SH-SY5Y (cell line): ENCODE measurements around the gene NCKAP5.

Experiments
- GATA2 ChIP-seq: IDR thresholded peaks from 2 replicates; pipeline ENCODE4 v1.6.1; 2011; ENCODE audit warnings: mild to moderate bottlenecking, low read depth, low read length
- GATA3 ChIP-seq: IDR thresholded peaks from 2 replicates; pipeline ENCODE4 v1.6.1; 2011; ENCODE audit warnings: low read depth, mild to moderate bottlenecking, low read length, moderate library complexity

Gene NCKAP5

GRCh38 chr2:133345638-133346037 is 222.6 kb downstream of the NCKAP5 start:
- TF ChIP-seq GATA2 = no peak
- TF ChIP-seq GATA3 = no peak

GRCh38 chr2:133344849-133345248 is 223.4 kb downstream of the NCKAP5 start:
- TF ChIP-seq GATA2 = no peak
- TF ChIP-seq GATA3 = no peak

- TF ChIP-seq GATA2 (no peak), GATA3 (no peak)
Measured at GRCh38 chr2:133343018-133343352, 225.3 kb downstream of the NCKAP5 start.

- no peak for TF ChIP-seq GATA2
- no peak for TF ChIP-seq GATA3
Measured at GRCh38 chr2:133342286-133343017, 225.8 kb downstream of the NCKAP5 start.

GRCh38 chr2:133341575-133341974 is 226.7 kb downstream of the NCKAP5 start:
- TF ChIP-seq GATA2 (no peak), GATA3 (no peak)

GRCh38 chr2:133338224-133338623 is 230.0 kb downstream of the NCKAP5 start:
- TF ChIP-seq GATA3 = no peak
- no peak for TF ChIP-seq GATA2

GRCh38 chr2:133334923-133335322 is 233.3 kb downstream of the NCKAP5 start:
- TF ChIP-seq GATA3 = no peak
- TF ChIP-seq GATA2 = no peak

- TF ChIP-seq GATA3 (no peak), GATA2 (no peak)
Measured at GRCh38 chr2:133333181-133333580, 235.1 kb downstream of the NCKAP5 start.

- TF ChIP-seq GATA2 (no peak), GATA3 (no peak)
Measured at GRCh38 chr2:133331436-133331835, 236.8 kb downstream of the NCKAP5 start.

- TF ChIP-seq GATA2 (no peak), GATA3 (no peak)
Measured at GRCh38 chr2:133326652-133327397, 241.4 kb downstream of the NCKAP5 start.

- TF ChIP-seq GATA3 (no peak), GATA2 (no peak)
Measured at GRCh38 chr2:133324150-133324561, 244.1 kb downstream of the NCKAP5 start.

GRCh38 chr2:133322909-133323308 is 245.4 kb downstream of the NCKAP5 start:
- TF ChIP-seq GATA3 (no peak), GATA2 (no peak)

GRCh38 chr2:133317178-133317577 is 251.1 kb downstream of the NCKAP5 start:
- TF ChIP-seq GATA3 (no peak), GATA2 (no peak)

GRCh38 chr2:133316557-133316956 is 251.7 kb downstream of the NCKAP5 start:
- TF ChIP-seq GATA3 = no peak
- TF ChIP-seq GATA2 = no peak

- no peak for TF ChIP-seq GATA3
- TF ChIP-seq GATA2 = no peak
Measured at GRCh38 chr2:133315280-133315679, 253.0 kb downstream of the NCKAP5 start.
